ENCODE results near the gene LRRC25. TPM values are rescaled to one million over a fixed set of nuclear protein-coding genes. Genes with fewer than 3 reads are reported as not detected.
A peak's percentile ranks its signal among the peaks of the same experiment; 100 is the strongest.
"Not testable (repeated sequence)": the region's sequence is repeated elsewhere in the genome, so short reads cannot be mapped to it uniquely, and the experiment has no call there.

The LRRC25 gene
- polyA plus RNA-seq, 2 donors = 0.55 to 0.66 TPM

GRCh38 chr19:18385359-18385674 is 12.1 kb downstream of the LRRC25 start:
- Histone ChIP-seq H3K36me3 (ENCODE audit: control insufficient read depth in 2 of 2, insufficient read depth in 2 of 2, low read length in 1 of 2) (no peaks in the 10 kb centered on the region), H3K27me3 (ENCODE audit: control insufficient read depth in 1 of 2, insufficient read depth in 2 of 2, low read length in 2 of 2) (no peaks in the 10 kb centered on the region), H3K4me1 (ENCODE audit: control insufficient read depth in 2 of 2, insufficient read depth in 2 of 2, low read length in 1 of 2) (peaks cover 2 to 6% of the 10 kb centered on the region in 2 donors), H3K27ac (ENCODE audit: low read depth in 2 of 2, low read length in 1 of 2) (no peak overlapping the region), H3K4me3 (ENCODE audit: low read depth in 1 of 2, low read length in 2 of 2) (no peak overlapping the region), H3K9me3 (ENCODE audit: control insufficient read depth in 2 of 2, insufficient read depth in 1 of 2, low read depth in 1 of 2, low read length in 1 of 2) (peaks cover 0 to 2% of the 10 kb centered on the region in 2 donors)
- 76 to 80% methylated on average over 3 of the region's 3 CpGs for WGBS, 2 donors

DNA sequence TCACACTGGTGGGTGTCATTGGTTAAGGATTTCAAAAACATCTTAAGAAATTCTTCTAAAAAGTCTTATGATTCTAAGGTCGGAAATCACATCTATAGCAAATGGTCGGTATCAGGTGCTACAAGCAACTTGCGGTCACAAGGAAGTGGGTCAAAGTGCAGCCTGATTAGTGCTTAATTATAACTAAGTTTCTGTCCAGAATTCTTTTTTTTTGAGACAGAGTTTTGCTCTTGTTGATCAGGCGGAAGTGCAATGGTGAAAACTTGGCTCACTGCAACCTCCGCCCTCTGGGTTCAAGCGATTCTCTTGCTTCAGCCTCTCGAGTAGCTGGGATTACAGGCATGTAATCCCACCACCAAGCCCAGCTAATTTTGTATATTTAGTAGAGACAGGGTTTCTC is 12.6 kb downstream of the LRRC25 start:
- Histone ChIP-seq H3K4me1 (ENCODE audit: control insufficient read depth in 2 of 2, insufficient read depth in 2 of 2, low read length in 1 of 2) (peaks cover 4 to 6% of the 10 kb centered on the region in 2 donors), H3K36me3 (ENCODE audit: control insufficient read depth in 2 of 2, insufficient read depth in 2 of 2, low read length in 1 of 2) (no peaks in the 10 kb centered on the region), H3K4me3 (ENCODE audit: low read depth in 1 of 2, low read length in 2 of 2) (no peak overlapping the region), H3K27me3 (ENCODE audit: control insufficient read depth in 1 of 2, insufficient read depth in 2 of 2, low read length in 2 of 2) (no peaks in the 10 kb centered on the region), H3K9me3 (ENCODE audit: control insufficient read depth in 2 of 2, insufficient read depth in 1 of 2, low read depth in 1 of 2, low read length in 1 of 2) (peaks cover 0 to 2% of the 10 kb centered on the region in 2 donors), H3K27ac (ENCODE audit: low read depth in 2 of 2, low read length in 1 of 2) (no peak overlapping the region)
- WGBS, 2 donors = 72 to 84% methylated on average over 7 of the region's 7 CpGs

GRCh38 chr19:18383622-18384021 is 13.8 kb downstream of the LRRC25 start:
- H3K4me1 ChIP-seq (ENCODE audit: control insufficient read depth in 2 of 2, insufficient read depth in 2 of 2, low read length in 1 of 2); H3K9me3 ChIP-seq (ENCODE audit: control insufficient read depth in 2 of 2, insufficient read depth in 1 of 2, low read depth in 1 of 2, low read length in 1 of 2); H3K27ac ChIP-seq (ENCODE audit: low read depth in 2 of 2, low read length in 1 of 2); H3K4me3 ChIP-seq (ENCODE audit: low read depth in 1 of 2, low read length in 2 of 2); H3K36me3 ChIP-seq (ENCODE audit: control insufficient read depth in 2 of 2, insufficient read depth in 2 of 2, low read length in 1 of 2); H3K27me3 ChIP-seq (ENCODE audit: control insufficient read depth in 1 of 2, insufficient read depth in 2 of 2, low read length in 2 of 2): not testable (repeated sequence)
- 83 to 87% methylated on average over 11 of the region's 11 CpGs for WGBS, 2 donors

DNA sequence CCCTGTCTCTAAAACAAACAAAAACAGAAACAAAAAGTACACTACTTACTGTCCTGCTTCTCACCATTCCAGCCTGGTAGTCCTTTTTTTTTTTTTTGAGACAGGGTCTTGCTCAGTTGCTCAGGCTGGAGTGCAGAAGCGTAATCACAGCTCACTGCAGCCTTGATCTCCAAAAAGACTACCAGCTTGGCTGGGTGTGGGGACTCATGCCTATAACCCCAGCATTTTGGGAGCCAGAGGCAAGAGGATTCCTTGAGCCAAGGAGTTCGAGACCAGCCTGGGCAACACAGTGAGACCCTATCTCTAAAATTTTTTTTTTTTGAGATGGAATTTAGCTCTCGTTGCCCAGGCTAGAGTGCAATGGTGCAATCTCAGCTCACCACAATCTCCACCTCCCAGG is 16.6 kb downstream of the LRRC25 start:
- Histone ChIP-seq H3K27ac (ENCODE audit: low read depth in 2 of 2, low read length in 1 of 2) (no peak overlapping the region), H3K9me3 (ENCODE audit: control insufficient read depth in 2 of 2, insufficient read depth in 1 of 2, low read depth in 1 of 2, low read length in 1 of 2) (no peaks in the 10 kb centered on the region)

GRCh38 chr19:18379803-18380747 is 17.3 kb downstream of the LRRC25 start:
- WGBS, 2 donors = 31 to 33% methylated on average over 22 of the region's 22 CpGs

More for the DNA sequence above, 16.6 kb downstream of the LRRC25 start:
- Histone ChIP-seq H3K27me3 (ENCODE audit: control insufficient read depth in 1 of 2, insufficient read depth in 2 of 2, low read length in 2 of 2) (no peaks in the 10 kb centered on the region), H3K4me1 (ENCODE audit: control insufficient read depth in 2 of 2, insufficient read depth in 2 of 2, low read length in 1 of 2) (peaks cover 4 to 8% of the 10 kb centered on the region in 2 donors), H3K36me3 (ENCODE audit: control insufficient read depth in 2 of 2, insufficient read depth in 2 of 2, low read length in 1 of 2) (no peaks in the 10 kb centered on the region), H3K4me3 (ENCODE audit: low read depth in 1 of 2, low read length in 2 of 2) (no peak overlapping the region)
- WGBS, 2 donors = 74 to 82% methylated on average over 3 of the region's 3 CpGs

DNA sequence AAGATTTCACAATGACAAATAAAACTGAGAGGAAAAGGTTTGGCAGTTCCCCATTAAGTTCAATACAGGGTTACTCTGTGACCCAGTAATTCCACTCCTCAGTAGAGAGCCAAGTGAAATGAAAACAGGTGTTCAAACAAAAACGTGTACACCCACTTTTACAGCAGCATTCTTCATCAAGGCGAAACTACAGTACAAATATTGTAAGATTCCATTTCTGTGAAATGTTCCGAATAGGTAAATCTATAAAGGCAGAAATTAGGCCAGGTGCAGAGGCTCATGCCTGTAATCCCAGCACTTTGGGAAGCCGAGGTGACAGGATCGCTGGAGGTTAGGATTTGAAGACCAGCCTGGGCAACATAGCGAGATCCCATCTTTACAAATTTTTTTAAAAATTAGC is 20.4 kb downstream of the LRRC25 start:
- H3K27ac ChIP-seq (ENCODE audit: low read depth in 2 of 2, low read length in 1 of 2) = no peak overlapping the region
- WGBS, 2 donors = 47 to 61% methylated on average over 6 of the region's 6 CpGs
- H3K36me3 ChIP-seq (ENCODE audit: control insufficient read depth in 2 of 2, insufficient read depth in 2 of 2, low read length in 1 of 2) = no peaks in the 10 kb centered on the region
- peaks cover 5 to 13% of the 10 kb centered on the region in 2 donors for H3K4me1 ChIP-seq (ENCODE audit: control insufficient read depth in 2 of 2, insufficient read depth in 2 of 2, low read length in 1 of 2)
- H3K27me3 ChIP-seq (ENCODE audit: control insufficient read depth in 1 of 2, insufficient read depth in 2 of 2, low read length in 2 of 2) = no peaks in the 10 kb centered on the region
- H3K9me3 ChIP-seq (ENCODE audit: control insufficient read depth in 2 of 2, insufficient read depth in 1 of 2, low read depth in 1 of 2, low read length in 1 of 2) = no peaks in the 10 kb centered on the region
- no peak overlapping the region for H3K4me3 ChIP-seq (ENCODE audit: low read depth in 1 of 2, low read length in 2 of 2)

More at GRCh38 chr19:18379803-18380747, 17.3 kb downstream of the LRRC25 start:
- H3K36me3 ChIP-seq (ENCODE audit: control insufficient read depth in 2 of 2, insufficient read depth in 2 of 2, low read length in 1 of 2) = no peaks in the 10 kb centered on the region
- no peaks in the 10 kb centered on the region for H3K9me3 ChIP-seq (ENCODE audit: control insufficient read depth in 2 of 2, insufficient read depth in 1 of 2, low read depth in 1 of 2, low read length in 1 of 2)
- no peaks in the 10 kb centered on the region for H3K27me3 ChIP-seq (ENCODE audit: control insufficient read depth in 1 of 2, insufficient read depth in 2 of 2, low read length in 2 of 2)
- H3K4me1 ChIP-seq (ENCODE audit: control insufficient read depth in 2 of 2, insufficient read depth in 2 of 2, low read length in 1 of 2) = peaks cover 4 to 8% of the 10 kb centered on the region in 2 donors
- no peak overlapping the region for H3K4me3 ChIP-seq (ENCODE audit: low read depth in 1 of 2, low read length in 2 of 2)
- H3K27ac ChIP-seq (ENCODE audit: low read depth in 2 of 2, low read length in 1 of 2) = peak overlapping the region; percentile 42 to 57

- peak overlapping the region; percentile 34 to 73 for H3K27ac ChIP-seq (ENCODE audit: low read depth in 2 of 2, low read length in 1 of 2)
- WGBS, 2 donors = 19 to 23% methylated on average over 17 of the region's 17 CpGs
- H3K36me3 ChIP-seq (ENCODE audit: control insufficient read depth in 2 of 2, insufficient read depth in 2 of 2, low read length in 1 of 2) = no peaks in the 10 kb centered on the region
- peaks cover 5 to 10% of the 10 kb centered on the region in 2 donors for H3K4me1 ChIP-seq (ENCODE audit: control insufficient read depth in 2 of 2, insufficient read depth in 2 of 2, low read length in 1 of 2)
- H3K9me3 ChIP-seq (ENCODE audit: control insufficient read depth in 2 of 2, insufficient read depth in 1 of 2, low read depth in 1 of 2, low read length in 1 of 2) = no peaks in the 10 kb centered on the region
- H3K27me3 ChIP-seq (ENCODE audit: control insufficient read depth in 1 of 2, insufficient read depth in 2 of 2, low read length in 2 of 2) = no peaks in the 10 kb centered on the region
- H3K4me3 ChIP-seq (ENCODE audit: low read depth in 1 of 2, low read length in 2 of 2) = no peak overlapping the region
These were observed 23.4 kb downstream of the LRRC25 start for GRCh38 chr19:18373892-18374629.

GRCh38 chr19:18373407-18373891 is 24.0 kb downstream of the LRRC25 start:
- 59% methylated on average over 4 of the region's 4 CpGs for WGBS, 2 donors
- H3K27ac ChIP-seq (ENCODE audit: low read depth in 2 of 2, low read length in 1 of 2) = peak overlapping the region in 1 of 2 donors; percentile 73

DNA sequence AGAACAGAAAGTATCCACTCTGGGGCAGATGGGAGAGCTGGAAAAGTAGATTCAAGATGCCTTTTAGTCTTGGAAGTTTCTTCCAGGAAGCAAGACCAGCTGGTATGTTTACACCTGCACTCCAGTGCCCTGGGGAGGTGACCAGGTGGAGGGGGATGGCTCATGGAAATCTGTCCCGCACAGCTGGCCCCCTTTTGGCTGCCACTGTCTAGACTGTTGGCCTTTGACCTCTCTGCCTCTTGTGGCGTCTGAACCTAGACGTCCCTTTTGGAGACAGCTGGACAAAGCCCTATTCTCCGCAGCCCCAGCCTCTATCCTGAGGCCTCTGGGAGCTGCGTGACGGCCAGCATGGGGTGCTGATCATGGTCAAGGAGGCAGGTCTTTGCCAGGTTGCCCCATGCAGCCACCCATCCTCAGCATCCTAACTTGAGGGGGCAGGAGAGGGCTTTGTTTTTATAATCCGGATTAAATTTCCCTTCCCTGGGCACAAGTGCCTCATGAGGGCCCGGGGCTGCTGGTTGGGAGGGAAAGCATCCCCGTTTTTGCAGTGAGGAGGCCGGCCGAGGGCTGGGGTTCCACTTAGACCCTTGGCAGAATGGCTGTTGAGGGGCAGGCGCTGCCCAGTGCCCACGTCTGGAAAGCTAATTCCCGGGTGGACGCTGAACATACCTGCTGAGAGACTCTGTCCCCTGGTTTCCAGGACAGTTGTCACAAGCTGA is 28.8 kb downstream of the LRRC25 start:
- no peak overlapping the region for H3K27ac ChIP-seq (ENCODE audit: low read depth in 2 of 2, low read length in 1 of 2)
- H3K4me3 ChIP-seq (ENCODE audit: low read depth in 1 of 2, low read length in 2 of 2) = no peak overlapping the region

More at GRCh38 chr19:18373407-18373891, 24.0 kb downstream of the LRRC25 start:
- Histone ChIP-seq H3K4me3 (ENCODE audit: low read depth in 1 of 2, low read length in 2 of 2) (no peak overlapping the region), H3K4me1 (ENCODE audit: control insufficient read depth in 2 of 2, insufficient read depth in 2 of 2, low read length in 1 of 2) (peaks cover 3 to 10% of the 10 kb centered on the region in 2 donors), H3K27me3 (ENCODE audit: control insufficient read depth in 1 of 2, insufficient read depth in 2 of 2, low read length in 2 of 2) (no peaks in the 10 kb centered on the region), H3K9me3 (ENCODE audit: control insufficient read depth in 2 of 2, insufficient read depth in 1 of 2, low read depth in 1 of 2, low read length in 1 of 2) (no peaks in the 10 kb centered on the region), H3K36me3 (ENCODE audit: control insufficient read depth in 2 of 2, insufficient read depth in 2 of 2, low read length in 1 of 2) (no peaks in the 10 kb centered on the region)

More for the DNA sequence above, 28.8 kb downstream of the LRRC25 start:
- no peaks in the 10 kb centered on the region for H3K9me3 ChIP-seq (ENCODE audit: control insufficient read depth in 2 of 2, insufficient read depth in 1 of 2, low read depth in 1 of 2, low read length in 1 of 2)
- peaks cover 2 to 3% of the 10 kb centered on the region in 2 donors for H3K4me1 ChIP-seq (ENCODE audit: control insufficient read depth in 2 of 2, insufficient read depth in 2 of 2, low read length in 1 of 2)
- H3K36me3 ChIP-seq (ENCODE audit: control insufficient read depth in 2 of 2, insufficient read depth in 2 of 2, low read length in 1 of 2) = no peaks in the 10 kb centered on the region
- no peaks in the 10 kb centered on the region for H3K27me3 ChIP-seq (ENCODE audit: control insufficient read depth in 1 of 2, insufficient read depth in 2 of 2, low read length in 2 of 2)
- WGBS, 2 donors = 82 to 87% methylated on average over 15 of the region's 15 CpGs
